Activated CD4-positive, alpha-beta memory T cell treated with anti-CD3 and anti-CD28 coated beads for 36 hours (primary cell): Measurements from ENCODE around the gene SERF2. TPM values are rescaled to one million over a fixed set of nuclear protein-coding genes. Genes with fewer than 3 reads are reported as not detected.
"Not testable (repeated sequence)": the region's sequence is repeated elsewhere in the genome, so short reads cannot be mapped to it uniquely, and the experiment has no call there.

Source experiments
- CTCF ChIA-PET: fragments of 350-600 bp; sonication (Branson Sonifier 250); formaldehyde crosslinking; loops from one replicate; lab custom pipeline; 2021; ENCODE audit warnings: antibody characterized with exemption, inconsistent platforms; lab: Charles Lee
- POLR2A ChIA-PET: fragments of 350-600 bp; sonication (Branson Sonifier 250); formaldehyde crosslinking; loops from one replicate; lab custom pipeline; 2021; ENCODE audit warnings: antibody characterized with exemption; lab: Charles Lee
- DNase-seq: peaks from one replicate; pipeline ENCODE4 v3.0.0-alpha.2; 2020
- H3K27ac Mint-ChIP-seq: one replicate; pipeline ENCODE4 v1.8.0; 2021; ENCODE audit warnings: mixed read lengths
- H3K27me3 Mint-ChIP-seq: one replicate; pipeline ENCODE4 v1.8.0; 2021; ENCODE audit warnings: mixed read lengths
- H3K36me3 Mint-ChIP-seq: one replicate; pipeline ENCODE4 v1.8.0; 2021; ENCODE audit warnings: mixed read lengths
- H3K4me1 Mint-ChIP-seq: one replicate; pipeline ENCODE4 v1.8.0; 2021; ENCODE audit warnings: low read depth, mixed read lengths
- H3K4me3 Mint-ChIP-seq: one replicate; pipeline ENCODE4 v1.8.0; 2021; ENCODE audit warnings: mild to moderate bottlenecking, mixed read lengths
- H3K9me3 Mint-ChIP-seq: one replicate; pipeline ENCODE4 v1.8.0; 2021; ENCODE audit warnings: mixed read lengths
- intact Hi-C: fragments of 100-400 bp; cut with micrococcal nuclease; formaldehyde crosslinking; loops from one replicate; pipeline ENCODE4 v1.15.1; 2023
- total RNA-seq, 2 experiments: library from RNA; stranded (reverse); gene quantifications; one replicate each; pipeline ENCODE4 v1.2.3, GENCODE V29; 2021

SERF2 gene
- total RNA-seq, 2 experiments from 2014 or later, result 787 to 817 TPM

- H3K9me3 Mint-ChIP-seq, H3K27me3 Mint-ChIP-seq, H3K4me1 Mint-ChIP-seq, POLR2A ChIA-PET, H3K4me3 Mint-ChIP-seq, DNase-seq, intact Hi-C loops, CTCF ChIA-PET: not testable (repeated sequence)
- H3K36me3 Mint-ChIP-seq, result peaks cover 37% of the 10 kb centered on the region
- peak overlapping the region; percentile 1 for H3K27ac Mint-ChIP-seq
Observed at GRCh38 chr15:43815064-43815463, 22.9 kb downstream of the SERF2 start.

GRCh38 chr15:43821505-43821904 is 29.4 kb downstream of the SERF2 start:
- peaks cover 44% of the 10 kb centered on the region for H3K4me1 Mint-ChIP-seq
- peak overlapping the region; percentile 29 for H3K27ac Mint-ChIP-seq
- no peak for DNase-seq
- H3K4me3 Mint-ChIP-seq, result peak overlapping the region; percentile 30
- no peaks in the 10 kb centered on the region for H3K9me3 Mint-ChIP-seq
- intact Hi-C loops, result loop anchor here (5.0 to 10.0 kb wide), 5 partner anchors 463 to 1583 kb away; partner anchors contain the start of genes CTDSPL2, EIF3J and GOLM2
- peaks cover 16% of the 10 kb centered on the region for H3K36me3 Mint-ChIP-seq
- ChIA-PET CTCF (interaction anchor here (1.0 kb wide), 1 partner anchor 445 kb away, joined by 3 read pairs; no protein-coding TSS in a partner anchor), POLR2A (interaction anchor here (0.6 kb wide), 1 partner anchor 467 kb away, joined by 3 read pairs; the partner anchor contains the start of gene GOLM2)
- H3K27me3 Mint-ChIP-seq, result no peaks in the 10 kb centered on the region

GRCh38 chr15:43824302-43825246 is 32.5 kb downstream of the SERF2 start, which contains the start of gene MFAP1:
TSS of gene MFAP1 (minus strand) at chr15:43824690. CDS start at chr15:43824569, 121 bp downstream.
- Mint-ChIP-seq H3K9me3 (no peaks in the 10 kb centered on the region), H3K27me3 (no peaks in the 10 kb centered on the region), H3K4me3 (peak within 1 kb of the TSS; percentile 99), H3K4me1 (peaks cover 56% of the 10 kb centered on the region), H3K36me3 (peaks cover 32% of the 10 kb centered on the region), H3K27ac (peak within 1 kb of the TSS; percentile 97)
- POLR2A ChIA-PET, result interaction anchor here (1.0 to 1.7 kb wide), 7 partner anchors 12 to 904 kb away, joined by 3 to 17 read pairs (median 5); partner anchors contain the start of genes ELL3, HYPK, SERF2 and SERINC4
- intact Hi-C loops, result loop anchor here (1.0 to 10.0 kb wide), 8 partner anchors 24 to 1580 kb away; partner anchors contain the start of genes CTDSPL2, EIF3J, GOLM2 and HYPK
- CTCF ChIA-PET, result interaction anchor here (0.6 to 1.2 kb wide), 3 partner anchors 33 to 383 kb away, joined by 3 read pairs; no protein-coding TSS in a partner anchor
- peak; percentile 96 for DNase-seq

GRCh38 chr15:43825305-43825704 is 33.2 kb downstream of the SERF2 start:
- DNase-seq, result peak; percentile 17
- not testable (repeated sequence) for H3K9me3 Mint-ChIP-seq, H3K27me3 Mint-ChIP-seq
- peaks cover 38% of the 10 kb centered on the region for H3K36me3 Mint-ChIP-seq
- peak overlapping the region; percentile 32 for H3K4me3 Mint-ChIP-seq
- ChIA-PET POLR2A (interaction anchor here (1.2 to 1.7 kb wide), 6 partner anchors 13 to 903 kb away, joined by 4 to 17 read pairs (median 6); partner anchors contain the start of genes ELL3, HYPK, SERF2 and SERINC4), CTCF (interaction anchor here (1.2 kb wide), 1 partner anchor 384 kb away, joined by 3 read pairs; no protein-coding TSS in a partner anchor)
- intact Hi-C loops, result loop anchor here (10.0 kb wide), 4 partner anchors 459 to 1579 kb away; partner anchors contain the start of genes EIF3J and GOLM2
- peaks cover 59% of the 10 kb centered on the region for H3K4me1 Mint-ChIP-seq
- peak overlapping the region; percentile 97 for H3K27ac Mint-ChIP-seq

- ChIA-PET POLR2A (no interaction called here), CTCF (no interaction called here)
- Mint-ChIP-seq H3K9me3 (no peaks in the 10 kb centered on the region), H3K4me1 (peaks cover 62% of the 10 kb centered on the region), H3K36me3 (peaks cover 40% of the 10 kb centered on the region), H3K4me3 (peak overlapping the region; percentile 94), H3K27me3 (no peaks in the 10 kb centered on the region), H3K27ac (peak overlapping the region; percentile 94)
- DNase-seq, result no peak
- intact Hi-C loops, result loop anchor here (2.0 to 10.0 kb wide), 6 partner anchors 77 to 1579 kb away; partner anchors contain the start of genes EIF3J and GOLM2
Observed at GRCh38 chr15:43826029-43826507, 33.9 kb downstream of the SERF2 start.

- intact Hi-C loops, result loop anchor here (2.0 to 10.0 kb wide), 6 partner anchors 78 to 1578 kb away; partner anchors contain the start of genes EIF3J and GOLM2
- Mint-ChIP-seq H3K36me3 (peaks cover 40% of the 10 kb centered on the region), H3K27ac (peak within 1 kb of the TSS; percentile 94), H3K27me3 (no peaks in the 10 kb centered on the region), H3K4me3 (peak within 1 kb of the TSS; percentile 94), H3K4me1 (peaks cover 59% of the 10 kb centered on the region), H3K9me3 (no peaks in the 10 kb centered on the region)
- DNase-seq, result peak; percentile 90
- POLR2A ChIA-PET, result interaction anchor here (0.6 to 2.3 kb wide), 8 partner anchors 10 to 70 kb away, joined by 3 to 10 read pairs (median 5); partner anchors contain the start of genes ELL3, HYPK, SERF2 and SERINC4
- CTCF ChIA-PET, result interaction anchor here (1.6 kb wide), 1 partner anchor 17 kb away, joined by 6 read pairs; no protein-coding TSS in a partner anchor
Observed at GRCh38 chr15:43826508-43827341, 34.6 kb downstream of the SERF2 start, which contains the start of gene WDR76. TSS of gene WDR76 (plus strand) at chr15:43827002. CDS start at chr15:43827033, 31 bp downstream.

- H3K27me3 Mint-ChIP-seq, result no peaks in the 10 kb centered on the region
- H3K27ac Mint-ChIP-seq, result peak overlapping the region; percentile 94
- POLR2A ChIA-PET, result interaction anchor here (0.5 to 2.3 kb wide), 11 partner anchors 8 to 82 kb away, joined by 3 to 10 read pairs (median 4); partner anchors contain the start of genes ELL3, HYPK, PDIA3 and SERF2
- peaks cover 54% of the 10 kb centered on the region for H3K4me1 Mint-ChIP-seq
- peak overlapping the region; percentile 94 for H3K4me3 Mint-ChIP-seq
- peak; percentile 49 for DNase-seq
- intact Hi-C loops, result loop anchor here (10.0 kb wide), 4 partner anchors 457 to 1577 kb away; partner anchors contain the start of genes EIF3J and GOLM2
- CTCF ChIA-PET, result interaction anchor here (0.9 to 1.6 kb wide), 4 partner anchors 15 to 387 kb away, joined by 3 to 6 read pairs (median 4); no protein-coding TSS in a partner anchor
- H3K9me3 Mint-ChIP-seq, result no peaks in the 10 kb centered on the region
- H3K36me3 Mint-ChIP-seq, result peaks cover 48% of the 10 kb centered on the region
Observed at GRCh38 chr15:43828061-43828657, 36.0 kb downstream of the SERF2 start.

- POLR2A ChIA-PET, H3K9me3 Mint-ChIP-seq, DNase-seq, CTCF ChIA-PET, H3K27ac Mint-ChIP-seq, H3K27me3 Mint-ChIP-seq: not testable (repeated sequence)
- intact Hi-C loops, result loop anchor here (10.0 kb wide), 4 partner anchors 455 to 1575 kb away; partner anchors contain the start of genes EIF3J and GOLM2
- peak overlapping the region; percentile 94 for H3K4me3 Mint-ChIP-seq
- peaks cover 44% of the 10 kb centered on the region for H3K4me1 Mint-ChIP-seq
- H3K36me3 Mint-ChIP-seq, result peaks cover 53% of the 10 kb centered on the region
Observed at GRCh38 chr15:43829951-43830540, 37.9 kb downstream of the SERF2 start.

GRCh38 chr15:43830691-43831275 is 38.7 kb downstream of the SERF2 start:
- H3K27ac Mint-ChIP-seq, H3K9me3 Mint-ChIP-seq, CTCF ChIA-PET, H3K27me3 Mint-ChIP-seq, intact Hi-C loops, DNase-seq, H3K4me3 Mint-ChIP-seq: not testable (repeated sequence)
- POLR2A ChIA-PET, result interaction anchor here (1.6 kb wide), 1 partner anchor 81 kb away, joined by 3 read pairs; no protein-coding TSS in a partner anchor
- H3K4me1 Mint-ChIP-seq, result peaks cover 42% of the 10 kb centered on the region
- H3K36me3 Mint-ChIP-seq, result peaks cover 57% of the 10 kb centered on the region
